HG03095 (cell line): ENCODE data around the gene EMSY.

Experiments
- ATAC-seq: cut with Tn5 transposase; IDR thresholded peaks from one replicate; pipeline ENCODE4 v1.9.1; 2021; ENCODE audit warnings: moderate library complexity; ENCODE audit not compliant: unreplicated experiment

Gene EMSY

GRCh38 chr11:76453248-76453647 is 8.4 kb downstream of the EMSY start:
- no peak for ATAC-seq

GRCh38 chr11:76455331-76455730 is 10.5 kb downstream of the EMSY start:
- ATAC-seq, result no peak

GRCh38 chr11:76455931-76456330 is 11.1 kb downstream of the EMSY start:
- ATAC-seq, result no peak

DNA sequence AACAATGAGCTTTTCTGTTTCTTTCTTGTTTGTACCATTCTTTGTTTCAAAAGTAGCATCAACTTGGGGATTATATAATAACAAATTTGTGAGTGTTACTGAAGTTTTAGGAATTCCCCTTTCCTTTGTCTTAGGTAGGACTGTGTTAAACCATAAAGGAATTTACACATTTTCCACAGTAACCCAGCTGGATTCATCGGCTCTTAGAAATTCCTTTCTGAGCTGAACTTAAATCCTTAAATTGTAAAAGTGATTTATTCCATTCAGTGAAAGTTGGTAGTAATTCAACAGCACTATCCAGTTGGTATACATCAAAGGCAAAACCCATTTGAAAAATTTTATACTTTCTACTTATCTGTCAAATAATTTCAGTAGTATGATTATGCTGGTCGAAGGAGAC is 11.8 kb downstream of the EMSY start:
- no peak for ATAC-seq

- no peak for ATAC-seq
These were observed 14.5 kb downstream of the EMSY start for GRCh38 chr11:76459299-76459698.

GRCh38 chr11:76459846-76460245 is 15.0 kb downstream of the EMSY start:
- ATAC-seq, result no peak

DNA sequence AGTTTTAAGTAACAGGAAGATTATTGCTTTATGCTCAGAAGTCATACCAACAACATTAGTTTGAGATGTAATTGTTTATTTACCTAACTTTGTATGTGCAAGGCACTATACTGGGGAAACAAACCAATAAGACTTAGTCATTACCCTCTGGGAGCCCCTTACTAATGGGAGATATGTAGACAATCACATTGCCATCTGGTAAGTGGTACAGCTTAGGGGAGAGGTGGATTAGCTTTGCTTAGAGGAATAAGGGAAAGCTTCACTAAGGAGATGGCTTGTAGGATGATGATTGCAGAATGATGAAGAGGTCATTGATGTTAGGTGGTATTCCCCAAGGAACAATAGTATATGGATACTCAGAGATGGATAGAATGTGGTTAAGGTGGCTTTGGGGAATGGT is 17.5 kb downstream of the EMSY start:
- no peak for ATAC-seq

DNA sequence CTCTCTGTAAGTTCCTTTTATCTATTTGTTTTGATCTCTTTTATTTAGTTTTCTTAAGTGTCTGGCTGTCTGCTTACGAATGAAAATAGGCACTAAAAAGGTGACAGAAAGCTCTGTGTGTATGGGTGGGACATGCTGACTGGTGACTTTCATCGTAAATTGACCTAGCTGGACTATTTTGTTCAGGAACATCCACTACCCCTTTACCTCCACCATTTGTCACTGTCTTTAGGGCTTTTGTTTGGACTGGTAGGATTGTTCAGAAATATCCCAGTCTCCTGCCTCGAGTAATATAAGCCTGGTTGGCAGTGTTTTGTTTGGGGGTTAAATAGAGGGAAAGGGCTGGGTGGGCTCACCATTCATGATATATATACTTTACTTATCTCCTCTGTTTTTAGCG is 20.9 kb downstream of the EMSY start:
- no peak for ATAC-seq

DNA sequence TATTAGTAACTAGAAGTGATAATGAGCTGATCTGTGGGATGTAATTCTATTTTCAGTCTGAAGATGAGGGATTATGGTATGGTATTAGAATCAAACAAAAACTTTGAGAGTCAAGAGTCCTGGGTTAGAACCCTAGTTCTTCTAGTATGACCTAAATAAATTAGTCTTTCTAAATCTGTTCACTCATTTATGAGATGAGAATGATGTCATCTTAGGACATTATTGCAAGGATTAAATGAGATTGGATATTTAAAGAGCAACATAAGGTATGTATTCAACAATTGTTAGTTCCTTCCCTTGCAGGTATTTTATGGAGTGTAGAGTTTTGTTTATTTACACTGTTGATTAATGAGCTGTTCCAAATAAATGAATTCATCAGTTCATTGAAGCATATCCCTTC is 21.8 kb downstream of the EMSY start:
- no peak for ATAC-seq

DNA sequence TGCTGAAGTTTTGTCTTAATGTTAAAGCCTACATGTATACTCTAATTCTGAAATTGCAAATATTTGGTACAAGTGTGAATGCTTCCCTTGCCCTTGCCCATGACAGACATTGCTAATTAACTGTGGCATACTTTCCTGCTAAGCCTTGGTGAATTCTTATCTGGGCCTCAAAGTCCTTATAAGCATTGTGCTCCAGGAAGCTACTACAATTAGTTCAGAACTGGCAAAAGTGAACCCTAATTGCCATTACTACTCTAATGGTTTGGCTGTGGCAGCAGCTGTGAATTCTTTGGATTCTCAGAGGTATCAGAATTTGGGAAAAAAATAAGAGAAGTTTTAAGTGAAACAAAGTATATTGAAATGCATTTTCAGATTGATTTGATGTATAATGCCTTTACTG is 24.3 kb downstream of the EMSY start:
- no peak for ATAC-seq

GRCh38 chr11:76471382-76471781 is 26.6 kb downstream of the EMSY start:
- ATAC-seq, result no peak

- ATAC-seq, result no peak
These were observed 35.4 kb downstream of the EMSY start for GRCh38 chr11:76480241-76480640.

DNA sequence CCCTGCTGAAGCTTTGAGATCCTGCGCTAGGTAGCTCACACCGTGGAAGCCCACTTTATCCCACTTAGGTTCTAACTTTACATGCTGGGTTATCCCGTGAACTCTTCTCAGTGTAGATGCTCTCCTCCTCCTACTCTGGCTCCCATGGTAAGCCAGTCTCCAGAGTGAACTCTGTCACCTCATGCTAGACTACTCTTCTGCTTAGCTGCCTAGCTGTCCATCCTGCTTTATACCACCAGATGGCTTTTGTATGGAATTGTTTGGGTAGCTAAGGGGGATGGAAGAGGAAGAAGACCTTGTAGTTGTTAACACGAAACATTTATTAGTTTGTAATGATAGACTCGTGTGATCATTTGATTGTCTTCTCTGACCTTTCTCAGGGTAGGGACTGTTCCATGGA is 46.8 kb downstream of the EMSY start:
- no peak for ATAC-seq

- ATAC-seq, result no peak
These were observed 48.2 kb downstream of the EMSY start for GRCh38 chr11:76493040-76493439.

- ATAC-seq, result no peak
These were observed 49.1 kb downstream of the EMSY start for GRCh38 chr11:76493626-76494539.

- no peak for ATAC-seq
These were observed 50.2 kb downstream of the EMSY start for GRCh38 chr11:76495019-76495418.

GRCh38 chr11:76496174-76496573 is 51.4 kb downstream of the EMSY start:
- ATAC-seq, result no peak

- ATAC-seq, result no peak
These were observed 56.8 kb downstream of the EMSY start for GRCh38 chr11:76501526-76502202.

DNA sequence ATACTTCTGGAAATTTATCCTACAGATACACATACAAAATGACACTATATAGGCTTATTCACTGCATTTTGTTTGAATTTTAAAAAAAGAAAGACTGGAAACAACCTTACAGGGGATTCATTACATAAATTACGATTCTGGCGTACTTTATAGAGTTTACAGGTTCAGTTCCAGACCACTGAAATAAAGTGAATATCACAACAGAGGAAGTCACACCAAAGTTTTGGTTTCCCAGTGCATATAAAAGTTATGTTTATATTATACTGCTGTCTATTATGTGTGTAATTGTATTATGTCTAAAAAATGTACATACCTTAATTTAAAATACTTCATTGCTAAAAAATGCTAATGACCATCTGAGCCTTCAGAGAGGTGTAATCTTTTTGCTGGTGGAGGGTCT is 62.0 kb downstream of the EMSY start:
- ATAC-seq, result no peak

DNA sequence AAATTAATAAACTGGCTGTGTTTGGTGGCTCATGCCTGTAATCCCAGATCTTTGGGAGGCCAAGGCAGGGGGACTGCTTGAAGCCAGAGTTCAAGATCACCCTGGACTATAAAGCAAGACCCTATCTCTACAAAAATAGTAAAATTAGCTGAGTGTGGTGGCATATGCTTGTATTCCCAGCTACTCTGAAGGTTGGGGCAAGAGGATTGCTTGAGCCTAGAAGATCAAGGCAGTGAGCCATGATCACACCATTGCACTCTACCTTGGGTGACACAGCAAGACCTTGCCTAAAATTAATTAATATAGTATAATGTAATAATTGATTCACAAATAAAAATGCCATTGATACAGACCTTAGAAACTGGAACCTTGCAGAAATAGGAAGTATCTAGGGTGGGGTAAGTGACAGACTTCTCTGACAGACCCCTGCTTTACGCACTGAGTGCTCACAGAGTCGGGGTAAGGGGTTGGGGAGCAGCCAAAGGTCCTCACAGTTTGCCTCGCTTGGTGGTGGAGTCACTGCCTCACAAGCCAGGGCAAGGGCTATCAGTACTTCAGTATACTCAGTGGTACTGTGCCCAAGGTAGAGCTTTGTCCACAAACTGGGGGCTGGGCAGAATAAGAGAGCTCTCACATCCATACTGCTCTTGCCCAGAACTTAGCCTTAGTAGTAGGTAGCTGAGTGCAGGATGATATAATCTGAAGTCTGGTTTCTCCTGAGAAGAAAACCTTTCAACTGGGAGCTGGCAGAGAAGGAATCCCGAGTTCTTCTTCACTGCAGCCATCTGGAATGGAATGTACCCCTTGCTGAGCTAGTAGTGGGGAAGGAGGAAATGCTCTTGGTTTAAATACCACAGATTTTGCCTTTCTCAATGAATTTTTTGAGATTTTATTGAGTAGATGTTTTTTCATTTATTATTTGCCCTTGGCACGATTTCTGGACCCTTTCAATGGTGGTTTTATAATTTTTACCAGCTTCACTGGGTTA is 65.5 kb downstream of the EMSY start:
- ATAC-seq, result no peak
